Nephron progenitor cell (in vitro differentiated cells): ENCODE measurements around the gene MTFMT.
A peak's percentile ranks its signal among the peaks of the same experiment; 100 is the strongest.

Experiments
- DNase-seq: peaks from one replicate; pipeline ENCODE4 v3.0.0; 2021
- H3K27ac Mint-ChIP-seq: 2 replicates; pipeline ENCODE4 v1.8.0; 2021; ENCODE audit warnings: mild to moderate bottlenecking, moderate library complexity, mixed read lengths
- H3K27me3 Mint-ChIP-seq: 2 replicates; pipeline ENCODE4 v1.8.0; 2021; ENCODE audit warnings: mild to moderate bottlenecking, low read depth, mixed read lengths; ENCODE audit not compliant: poor library complexity
- H3K36me3 Mint-ChIP-seq: 2 replicates; pipeline ENCODE4 v1.8.0; 2021; ENCODE audit warnings: low read depth, mixed read lengths
- H3K4me1 Mint-ChIP-seq: 2 replicates; pipeline ENCODE4 v1.8.0; 2021; ENCODE audit warnings: mixed read lengths
- H3K4me3 Mint-ChIP-seq: 2 replicates; pipeline ENCODE4 v1.8.0; 2021; ENCODE audit warnings: mild to moderate bottlenecking, moderate library complexity, mixed read lengths
- H3K9me3 Mint-ChIP-seq: 2 replicates; pipeline ENCODE4 v1.8.0; 2021; ENCODE audit warnings: mild to moderate bottlenecking, moderate library complexity, mixed read lengths
- TF ChIP-seq, protein P1 (sequence below): fragments of 200-600 bp; sonication (generic); IDR thresholded peaks from 2 replicates; pipeline ENCODE4 v1.5.0; 2021; ENCODE audit warnings: antibody characterized with exemption

The MTFMT gene

GRCh38 chr15:65072617-65073016 is 43.2 kb upstream of the MTFMT start:
- peaks cover 54% of the 10 kb centered on the region for H3K4me1 Mint-ChIP-seq

GRCh38 chr15:65072027-65072426 is 42.6 kb upstream of the MTFMT start:
- H3K36me3 Mint-ChIP-seq: no peaks in the 10 kb centered on the region
- H3K9me3 Mint-ChIP-seq: peaks cover 18% of the 10 kb centered on the region
- no peak overlapping the region for H3K27ac Mint-ChIP-seq
- TF ChIP-seq, protein P1, sequence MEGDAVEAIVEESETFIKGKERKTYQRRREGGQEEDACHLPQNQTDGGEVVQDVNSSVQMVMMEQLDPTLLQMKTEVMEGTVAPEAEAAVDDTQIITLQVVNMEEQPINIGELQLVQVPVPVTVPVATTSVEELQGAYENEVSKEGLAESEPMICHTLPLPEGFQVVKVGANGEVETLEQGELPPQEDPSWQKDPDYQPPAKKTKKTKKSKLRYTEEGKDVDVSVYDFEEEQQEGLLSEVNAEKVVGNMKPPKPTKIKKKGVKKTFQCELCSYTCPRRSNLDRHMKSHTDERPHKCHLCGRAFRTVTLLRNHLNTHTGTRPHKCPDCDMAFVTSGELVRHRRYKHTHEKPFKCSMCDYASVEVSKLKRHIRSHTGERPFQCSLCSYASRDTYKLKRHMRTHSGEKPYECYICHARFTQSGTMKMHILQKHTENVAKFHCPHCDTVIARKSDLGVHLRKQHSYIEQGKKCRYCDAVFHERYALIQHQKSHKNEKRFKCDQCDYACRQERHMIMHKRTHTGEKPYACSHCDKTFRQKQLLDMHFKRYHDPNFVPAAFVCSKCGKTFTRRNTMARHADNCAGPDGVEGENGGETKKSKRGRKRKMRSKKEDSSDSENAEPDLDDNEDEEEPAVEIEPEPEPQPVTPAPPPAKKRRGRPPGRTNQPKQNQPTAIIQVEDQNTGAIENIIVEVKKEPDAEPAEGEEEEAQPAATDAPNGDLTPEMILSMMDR: no peak
- peaks cover 15% of the 10 kb centered on the region for H3K27me3 Mint-ChIP-seq
- no peak overlapping the region for H3K4me3 Mint-ChIP-seq
- H3K4me1 Mint-ChIP-seq: peaks cover 58% of the 10 kb centered on the region
- no peak for DNase-seq

More at GRCh38 chr15:65072617-65073016, 43.2 kb upstream of the MTFMT start:
- Mint-ChIP-seq H3K9me3 (peaks cover 18% of the 10 kb centered on the region), H3K27ac (no peak overlapping the region), H3K27me3 (peaks cover 15% of the 10 kb centered on the region), H3K36me3 (no peaks in the 10 kb centered on the region), H3K4me3 (no peak overlapping the region)
- TF ChIP-seq, protein P1: no peak
- DNase-seq: no peak

GRCh38 chr15:65071381-65071811 is 42.0 kb upstream of the MTFMT start:
- Mint-ChIP-seq H3K36me3 (no peaks in the 10 kb centered on the region), H3K4me1 (peaks cover 61% of the 10 kb centered on the region), H3K27ac (no peak overlapping the region), H3K4me3 (no peak overlapping the region), H3K27me3 (peaks cover 15% of the 10 kb centered on the region), H3K9me3 (peaks cover 16% of the 10 kb centered on the region)
- TF ChIP-seq, protein P1: no peak
- peak; percentile 32 for DNase-seq

DNA sequence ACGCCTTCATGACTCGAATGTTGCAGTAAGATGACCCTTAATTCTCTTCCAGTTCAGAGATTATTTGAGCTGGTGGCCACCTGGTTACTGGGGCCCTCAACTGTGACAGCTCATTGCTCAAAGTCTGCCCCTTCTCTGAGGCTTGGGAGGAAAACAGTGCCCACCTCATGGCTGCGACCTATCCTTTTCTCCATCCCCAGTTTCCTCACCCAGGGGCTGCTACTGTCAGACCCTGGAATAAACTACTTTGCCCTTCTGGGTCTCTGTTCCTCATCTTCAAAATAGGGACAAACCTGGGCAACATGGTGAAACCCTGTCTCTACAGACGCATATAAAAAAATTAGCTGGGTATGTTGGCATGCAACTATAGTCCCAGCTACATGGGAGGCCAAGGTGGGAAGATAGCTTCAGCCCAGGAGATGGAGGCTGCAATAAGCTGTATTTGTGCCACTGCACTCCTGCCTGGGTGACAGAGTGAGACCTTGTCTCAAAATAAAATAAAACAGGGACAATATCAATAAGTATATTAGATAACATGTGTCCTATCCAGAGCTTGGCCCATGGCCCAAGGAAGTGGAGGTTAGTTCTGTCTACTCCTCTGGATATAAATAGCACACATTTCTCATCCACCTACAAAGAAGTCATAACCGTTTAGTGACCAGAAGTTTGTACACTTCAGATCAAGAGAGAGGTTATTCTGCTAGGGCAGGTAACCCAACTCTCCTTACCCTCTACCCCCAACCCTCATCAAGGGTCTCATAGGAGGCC is 40.5 kb upstream of the MTFMT start:
- Mint-ChIP-seq H3K36me3 (no peaks in the 10 kb centered on the region), H3K4me1 (peaks cover 68% of the 10 kb centered on the region), H3K9me3 (peaks cover 13% of the 10 kb centered on the region), H3K4me3 (peak overlapping the region; percentile 28), H3K27me3 (peaks cover 15% of the 10 kb centered on the region), H3K27ac (peak overlapping the region; percentile 36)
- DNase-seq: no peak
- TF ChIP-seq, protein P1: no peak

DNA sequence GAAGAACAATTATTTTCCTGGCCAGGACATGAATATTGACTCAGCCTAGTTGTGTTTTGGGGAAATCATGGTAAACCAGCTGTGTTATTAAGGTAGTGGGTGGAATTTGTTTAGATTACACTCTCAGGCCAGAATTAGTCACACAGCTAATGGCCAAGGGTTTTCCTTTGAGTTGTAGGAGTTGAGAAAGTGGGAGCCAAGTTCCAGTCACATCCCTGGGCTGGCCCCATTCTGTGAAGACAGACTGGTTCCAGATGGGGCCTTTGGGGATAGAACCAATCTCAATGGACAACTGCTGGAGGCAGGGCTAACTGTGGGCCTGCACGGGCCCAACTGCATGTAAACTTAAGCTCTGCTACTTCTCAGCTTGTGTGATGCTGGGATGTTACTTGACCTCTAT is 39.7 kb upstream of the MTFMT start:
- Mint-ChIP-seq H3K4me3 (no peak overlapping the region), H3K36me3 (no peaks in the 10 kb centered on the region), H3K4me1 (peaks cover 70% of the 10 kb centered on the region), H3K27me3 (peaks cover 15% of the 10 kb centered on the region), H3K9me3 (peaks cover 13% of the 10 kb centered on the region), H3K27ac (peak overlapping the region; percentile 36)
- TF ChIP-seq, protein P1: no peak
- no peak for DNase-seq

GRCh38 chr15:65068403-65068788 is 39.0 kb upstream of the MTFMT start:
- TF ChIP-seq, protein P1: no peak
- Mint-ChIP-seq H3K27me3 (peaks cover 11% of the 10 kb centered on the region), H3K4me1 (peaks cover 75% of the 10 kb centered on the region), H3K4me3 (peak overlapping the region; percentile 79), H3K27ac (peak overlapping the region; percentile 21), H3K9me3 (peaks cover 5% of the 10 kb centered on the region), H3K36me3 (no peaks in the 10 kb centered on the region)
- DNase-seq: no peak
